HG03066 (cell line): ENCODE measurements around the gene MAD2L2.
"Not testable (repeated sequence)": the region's sequence is repeated elsewhere in the genome, so short reads cannot be mapped to it uniquely, and the experiment has no call there.

Source experiments
- ATAC-seq: cut with Tn5 transposase; IDR thresholded peaks from one replicate; pipeline ENCODE4 v1.9.1; 2021; ENCODE audit warnings: low read depth; ENCODE audit not compliant: unreplicated experiment

Gene MAD2L2

GRCh38 chr1:11654137-11654938 is 26.6 kb downstream of the MAD2L2 start, which contains the start of the genes FBXO2 and FBXO44:
FBXO2 (minus strand) TSS chr1:11654429; CDS start chr1:11654340, 89 bp downstream.
FBXO44 (plus strand) TSS chr1:11654877; CDS start chr1:11655836, 959 bp downstream.
- peak; percentile 76 for ATAC-seq

- ATAC-seq: no peak
These were observed 27.1 kb downstream of the MAD2L2 start for GRCh38 chr1:11653861-11654136.

- no peak for ATAC-seq
These were observed 27.7 kb downstream of the MAD2L2 start for GRCh38 chr1:11653101-11653860.

GRCh38 chr1:11652203-11652780 is 28.7 kb downstream of the MAD2L2 start:
- ATAC-seq: no peak

GRCh38 chr1:11651017-11651416 is 29.9 kb downstream of the MAD2L2 start:
- no peak for ATAC-seq

GRCh38 chr1:11650331-11650991 is 30.5 kb downstream of the MAD2L2 start:
- no peak for ATAC-seq

GRCh38 chr1:11649624-11650330 is 31.2 kb downstream of the MAD2L2 start:
- ATAC-seq: no peak

- ATAC-seq: no peak
These were observed 31.7 kb downstream of the MAD2L2 start for GRCh38 chr1:11649237-11649623.

GRCh38 chr1:11648732-11649158 is 32.2 kb downstream of the MAD2L2 start:
- no peak for ATAC-seq

GRCh38 chr1:11648039-11648438 is 32.9 kb downstream of the MAD2L2 start:
- ATAC-seq: no peak

GRCh38 chr1:11647333-11647732 is 33.6 kb downstream of the MAD2L2 start:
- ATAC-seq: no peak

GRCh38 chr1:11646317-11646716 is 34.6 kb downstream of the MAD2L2 start:
- no peak for ATAC-seq

- no peak for ATAC-seq
These were observed 35.2 kb downstream of the MAD2L2 start for GRCh38 chr1:11645670-11646265.

- no peak for ATAC-seq
These were observed 35.7 kb downstream of the MAD2L2 start for GRCh38 chr1:11645270-11645669.

- ATAC-seq: no peak
These were observed 37.2 kb downstream of the MAD2L2 start for GRCh38 chr1:11643782-11644181.

GRCh38 chr1:11642418-11643017 is 38.4 kb downstream of the MAD2L2 start:
- ATAC-seq: not testable (repeated sequence)

- ATAC-seq: no peak
These were observed 39.1 kb downstream of the MAD2L2 start for GRCh38 chr1:11641776-11642305.

GRCh38 chr1:11640944-11641343 is 40.0 kb downstream of the MAD2L2 start:
- ATAC-seq: no peak

- ATAC-seq: no peak
These were observed 40.8 kb downstream of the MAD2L2 start for GRCh38 chr1:11640101-11640500.
